ENCODE data around the gene NCAM1. TPM values are rescaled to one million over a fixed set of nuclear protein-coding genes. Genes with fewer than 3 reads are reported as not detected.
A peak's percentile ranks its signal among the peaks of the same experiment; 100 is the strongest.

The NCAM1 gene
- total RNA-seq, 1 experiment from 2014 or later: 0.22 TPM

DNA sequence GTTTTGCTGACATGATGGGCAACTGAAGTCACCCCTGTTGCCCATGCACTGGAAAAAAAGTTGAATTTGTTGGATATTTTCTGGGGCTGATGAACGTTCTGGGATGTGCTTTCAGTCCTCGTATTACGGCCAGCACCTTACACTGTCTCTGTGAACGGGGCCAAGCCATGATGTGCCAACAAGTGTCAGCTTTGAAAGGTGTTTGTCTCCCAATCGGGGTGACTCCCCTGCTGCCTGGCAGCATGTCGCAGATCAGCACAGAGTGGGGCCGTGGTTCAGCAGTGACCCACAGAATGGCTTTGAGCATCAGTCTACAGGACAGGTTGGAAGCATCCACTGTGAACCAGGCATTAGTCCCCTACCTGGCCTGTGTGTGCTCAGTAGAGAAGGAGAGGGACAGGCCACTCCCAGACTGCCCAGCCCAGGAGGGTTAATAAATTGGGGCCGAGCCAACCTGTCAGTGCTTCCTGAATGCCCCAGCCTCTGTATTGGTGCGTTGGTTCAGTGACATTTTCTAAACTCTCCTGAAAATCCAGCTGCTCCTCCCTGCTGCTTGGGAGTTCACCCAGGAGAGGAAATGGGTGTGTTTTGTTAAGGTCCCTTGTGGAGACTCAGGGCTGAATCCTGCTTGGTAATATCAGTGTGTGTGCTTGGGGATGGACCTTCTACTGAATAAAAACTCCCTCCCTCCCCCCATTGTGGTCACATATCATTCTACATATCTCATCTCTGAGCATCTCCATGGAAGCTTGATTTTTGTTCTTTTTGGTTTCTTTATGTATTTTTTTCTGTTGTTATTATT lies 302.4 kb downstream of the NCAM1 start:
- no peak for DNase-seq (ENCODE audit: low read depth, low spot score)
- Histone ChIP-seq H3K36me3 (ENCODE audit: control insufficient read depth in 1 of 2, insufficient read depth in 2 of 2, low read length in 2 of 2) (no peaks in the 10 kb centered on the region), H3K9me2 (ENCODE audit: insufficient read depth) (no peaks in the 10 kb centered on the region), H3K9ac (ENCODE audit: low read length) (no peak overlapping the region), H3K4me2 (ENCODE audit: low read length) (no peak overlapping the region), H3K4me1 (ENCODE audit: control insufficient read depth in 1 of 2, insufficient read depth in 2 of 2, low read length in 2 of 2) (no peaks in the 10 kb centered on the region), H4K20me1 (ENCODE audit: insufficient read depth) (no peaks in the 10 kb centered on the region), H3K27me3 (ENCODE audit: insufficient read depth, low read length) (peaks cover 41% of the 10 kb centered on the region), H3K4me3 (replicated peaks in 1 of 2; ENCODE audit: low read depth in 1 of 2, low read length in 2 of 2) (no peak overlapping the region), H2AFZ (ENCODE audit: low read depth, low read length, poor library complexity, severe bottlenecking) (no peak overlapping the region), H3K27ac (ENCODE audit: low read depth, low read length) (no peak overlapping the region), H3K9me3 (ENCODE audit: control insufficient read depth in 1 of 2, insufficient read depth in 1 of 2, low read depth in 1 of 2, low read length in 2 of 2) (no peaks in the 10 kb centered on the region), H3K79me2 (ENCODE audit: insufficient read depth, low read length) (no peaks in the 10 kb centered on the region)
- intact Hi-C loops (cut with micrococcal nuclease): no loop called here
- no TSS peak for BruUV-seq (replicated peaks)
- RAD21 ChIA-PET (ENCODE audit: low non-redundant PET in 1 of 2, low total read pairs in 2 of 2, uncharacterized antibody in 2 of 2, unreplicated experiment in 2 of 2): no interaction called here
- CTCF ChIA-PET: no interaction called here
- TF ChIP-seq ZBTB33 (IDR thresholded peaks at IDR 0.05; ENCODE audit: extremely low read depth, insufficient replicate concordance, low read length) (no peak), CBX3 (IDR thresholded peaks at IDR 0.05; ENCODE audit: low read depth) (no peak), CTCF (IDR thresholded peaks at IDR 0.05 in 2 of 3, conservative IDR thresholded peaks at IDR 0.05 in 1 of 3; ENCODE audit: borderline replicate concordance in 1 of 3, insufficient read depth in 1 of 3, low read depth in 2 of 3, low read length in 2 of 3) (no peak), ZFX (IDR thresholded peaks at IDR 0.05) (no peak), SP1 (IDR thresholded peaks at IDR 0.05; ENCODE audit: low read depth) (no peak), TCF7L2 (IDR thresholded peaks at IDR 0.05; ENCODE audit: borderline replicate concordance, extremely low read depth, insufficient read depth, insufficient read length) (no peak), SIN3A (IDR thresholded peaks at IDR 0.05; ENCODE audit: low read depth) (no peak), EZH2 (IDR thresholded peaks at IDR 0.05) (no peak), CEBPB (IDR thresholded peaks at IDR 0.05; ENCODE audit: low read depth) (no peak), FOSL1 (IDR thresholded peaks at IDR 0.05; ENCODE audit: low read depth) (no peak), ZNF274 (IDR thresholded peaks at IDR 0.05; ENCODE audit: low read depth, low read length) (no peak), POLR2A (IDR thresholded peaks at IDR 0.05; ENCODE audit: borderline replicate concordance, extremely low read depth, insufficient read depth, insufficient read length) (no peak), ELF1 (IDR thresholded peaks at IDR 0.05; ENCODE audit: borderline replicate concordance, low read depth) (no peak), RAD21 (IDR thresholded peaks at IDR 0.05; ENCODE audit: low read depth) (no peak), YY1 (IDR thresholded peaks at IDR 0.05; ENCODE audit: extremely low read depth, insufficient replicate concordance, low read depth, low read length) (no peak)
- TF ChIP-seq, protein P1, sequence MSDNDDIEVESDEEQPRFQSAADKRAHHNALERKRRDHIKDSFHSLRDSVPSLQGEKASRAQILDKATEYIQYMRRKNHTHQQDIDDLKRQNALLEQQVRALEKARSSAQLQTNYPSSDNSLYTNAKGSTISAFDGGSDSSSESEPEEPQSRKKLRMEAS (IDR thresholded peaks at IDR 0.05): no peak
- ATAC-seq: peak; percentile 32; the same call in 1 of the 2 replicates
- POLR2A ChIA-PET: no interaction called here
